NCI-H2081 (cell line): ENCODE data around the gene ARL5C.

Source experiments
- DNase-seq, 2 experiments: peaks; one replicate each; lab custom pipeline; 2025; lab: John Stamatoyannopoulos, UW

The ARL5C gene

DNA sequence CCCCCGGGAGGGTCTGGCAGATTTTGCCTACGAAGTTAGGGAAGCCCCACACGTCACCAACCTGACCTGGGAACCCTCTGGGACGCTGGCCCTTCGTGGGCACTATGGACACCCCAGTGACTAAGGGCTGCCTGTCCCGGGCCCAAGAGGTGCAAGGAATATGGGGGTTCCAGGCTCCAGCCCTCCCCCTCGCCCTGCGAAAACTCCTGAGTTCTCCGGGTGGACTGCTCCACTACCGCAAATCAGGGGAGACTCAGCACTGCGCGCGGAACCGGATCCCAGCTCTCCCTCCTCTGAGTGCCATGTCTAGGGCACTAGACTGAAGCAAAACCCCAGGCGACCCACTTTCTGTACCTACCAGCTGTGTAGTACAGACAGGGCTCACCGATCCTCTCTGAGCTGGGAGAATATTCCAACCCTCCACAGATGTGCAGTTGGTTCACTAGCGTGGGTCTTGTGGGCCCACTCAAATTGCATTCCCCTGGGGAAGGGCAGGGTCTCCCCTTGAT, at the start of gene ARL5C:
ARL5C (minus strand) TSS at position 321 of the 509 bp plus-strand sequence. CDS start 401 bp downstream, outside the sequence.
- DNase-seq, result no peak

DNA sequence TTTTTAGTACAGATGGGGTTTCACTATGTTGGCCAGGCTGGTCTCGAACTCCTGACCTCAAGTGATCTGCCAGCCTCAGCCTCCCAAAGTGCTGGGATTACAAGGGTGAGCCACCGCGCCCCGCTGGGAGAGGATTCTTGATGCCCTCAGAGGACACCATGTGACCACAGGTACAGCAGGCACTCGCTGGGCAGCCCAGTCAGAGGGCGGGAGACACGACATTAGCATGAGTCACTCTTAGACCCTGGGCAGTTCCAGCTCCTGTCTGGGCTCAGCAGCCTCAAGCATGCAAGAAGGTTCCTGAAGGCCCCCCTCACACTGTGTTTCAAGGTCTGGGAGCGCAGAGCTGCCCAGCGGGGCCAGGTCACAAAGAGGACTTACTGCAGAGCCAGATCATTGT, 47.9 kb upstream of the ARL5C start:
- no peak for DNase-seq

- no peak for DNase-seq
Measured at GRCh38 chr17:39212841-39213480, 47.0 kb upstream of the ARL5C start.

DNA sequence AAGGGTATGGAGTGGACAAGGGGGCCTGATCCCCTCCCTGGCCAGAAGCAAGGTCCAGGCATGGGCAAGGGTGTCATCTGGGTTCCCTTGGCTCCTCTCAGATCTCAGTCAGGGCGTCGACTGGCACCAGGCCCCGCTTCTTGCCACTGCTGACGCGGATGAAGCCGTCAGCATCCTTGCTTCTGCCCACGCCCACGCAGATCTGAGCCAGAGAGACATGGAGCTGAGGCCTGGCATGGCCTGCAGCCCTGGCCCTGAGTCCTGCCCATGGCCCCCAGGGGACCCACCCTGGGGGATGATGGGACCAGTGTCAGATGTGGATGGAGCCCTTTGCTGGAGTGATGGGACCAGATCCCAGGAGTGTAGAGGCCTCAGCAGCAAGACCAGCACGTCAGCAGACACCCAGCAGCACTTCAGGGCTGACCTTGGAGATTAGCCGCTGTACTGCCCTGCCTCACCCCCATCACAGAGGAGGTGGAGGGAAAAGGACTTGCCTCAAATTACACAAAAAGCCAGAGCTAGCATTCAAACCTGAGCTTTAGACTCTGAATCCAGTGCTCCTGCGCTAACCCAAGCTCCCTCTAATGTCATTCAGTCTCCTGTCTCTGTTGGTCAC, 46.3 kb upstream of the ARL5C start:
- DNase-seq, result no peak

- no peak for DNase-seq
Measured at GRCh38 chr17:39210093-39210434, 44.1 kb upstream of the ARL5C start.

GRCh38 chr17:39209317-39210092, 43.5 kb upstream of the ARL5C start:
- DNase-seq, result no peak

DNA sequence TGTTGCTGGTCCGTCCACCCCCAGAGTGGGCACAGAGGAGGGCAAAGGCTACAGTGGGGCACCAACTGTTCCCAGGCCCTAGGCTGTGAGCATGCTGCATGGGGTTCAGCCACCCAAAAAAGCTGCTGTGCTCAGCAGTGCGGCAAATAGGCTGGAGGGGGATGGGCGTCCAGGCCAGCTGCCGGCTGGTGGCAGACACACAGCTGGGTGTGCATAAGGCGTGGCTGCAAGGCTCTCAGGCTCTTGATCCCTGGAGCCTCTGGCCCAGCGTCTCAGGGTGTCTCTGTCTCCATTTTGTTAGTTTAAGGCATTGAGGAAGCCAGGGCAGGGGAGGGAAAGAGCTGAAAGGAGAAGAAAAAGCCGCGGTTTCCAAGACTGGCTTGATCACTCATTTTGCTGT, 42.9 kb upstream of the ARL5C start:
- DNase-seq, result no peak

DNA sequence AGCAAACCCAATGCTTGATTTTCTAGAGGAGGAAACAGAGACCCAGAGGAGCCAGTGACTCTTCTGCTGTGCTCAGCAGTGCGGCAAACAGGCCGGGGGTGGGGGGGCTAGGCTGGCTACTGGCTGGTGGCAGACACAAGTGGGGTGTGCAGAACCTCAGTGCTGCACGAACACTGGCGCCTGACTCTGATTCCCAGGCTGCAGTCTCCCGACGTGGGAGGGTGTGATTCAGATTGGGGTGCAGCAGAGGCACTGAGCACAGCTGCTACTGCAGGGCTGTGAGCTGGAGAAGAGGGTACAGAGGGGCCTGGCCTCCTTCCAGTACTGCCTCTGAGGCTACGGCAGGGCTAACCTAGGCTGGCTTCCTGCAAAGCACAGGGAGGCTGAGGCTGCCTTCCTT, 42.2 kb upstream of the ARL5C start:
- DNase-seq, result no peak

DNA sequence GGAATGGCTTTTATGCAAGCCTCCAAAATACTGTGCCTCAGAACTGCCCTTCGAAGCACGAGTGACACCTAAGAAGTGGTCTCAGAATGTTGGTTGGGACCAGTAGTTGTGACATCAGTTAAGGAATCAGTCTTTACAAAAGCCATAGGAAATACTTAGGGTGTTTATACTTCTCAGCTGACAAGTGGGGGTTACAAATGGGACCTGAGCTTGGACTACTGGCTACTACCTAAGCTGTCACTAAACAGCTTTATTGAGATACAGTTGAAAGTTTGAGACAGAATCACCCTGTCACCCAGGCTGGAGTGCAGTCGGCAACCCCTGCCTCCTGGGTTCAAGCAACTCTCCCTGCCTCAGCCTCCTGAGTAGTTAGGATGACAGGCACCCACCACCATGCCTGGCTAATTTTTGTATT, 39.2 kb upstream of the ARL5C start:
- no peak for DNase-seq

DNA sequence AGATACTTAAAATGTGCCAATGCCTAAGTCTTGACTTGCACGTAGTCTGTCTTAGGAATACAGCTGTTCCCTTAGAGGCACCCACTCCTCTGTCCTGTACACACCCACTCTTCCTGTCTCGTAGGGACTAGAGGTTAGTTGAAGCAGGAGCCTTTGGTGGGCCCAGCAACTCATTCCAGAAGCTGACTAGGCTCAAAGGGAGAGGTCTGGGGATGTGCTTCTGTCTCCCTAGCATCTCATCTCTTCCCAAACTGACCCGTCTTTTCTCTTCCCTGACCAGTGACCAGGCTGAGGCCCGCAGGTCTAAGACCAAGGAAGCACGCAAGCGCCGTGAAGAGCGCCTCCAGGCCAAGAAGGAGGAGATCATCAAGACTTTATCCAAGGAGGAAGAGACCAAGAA, 38.3 kb upstream of the ARL5C start:
- no peak for DNase-seq

- DNase-seq, result no peak
Measured at GRCh38 chr17:39200957-39201510, 35.1 kb upstream of the ARL5C start.

GRCh38 chr17:39200070-39200879, 34.3 kb upstream of the ARL5C start, which contains the start of gene RPL19:
RPL19 (plus strand) TSS chr17:39200283; CDS start chr17:39200345, 62 bp downstream.
- peak in 1 of 2 experiments; percentile 84 for DNase-seq

DNA sequence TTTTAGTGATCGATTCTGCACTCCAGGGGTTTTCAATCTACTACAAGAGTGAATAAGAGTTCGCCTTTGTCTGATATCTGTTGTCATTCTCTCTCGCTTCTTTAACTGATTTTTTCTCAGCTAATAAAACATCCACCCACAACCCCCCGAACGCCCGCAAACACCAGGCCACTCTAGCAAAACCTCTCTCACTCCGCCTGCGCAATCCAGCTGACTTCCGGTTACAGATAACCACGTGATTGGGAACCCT, 33.8 kb upstream of the ARL5C start:
- DNase-seq, result peak; percentile 96

- DNase-seq, result no peak
Measured at GRCh38 chr17:39198186-39198566, 32.2 kb upstream of the ARL5C start.

DNA sequence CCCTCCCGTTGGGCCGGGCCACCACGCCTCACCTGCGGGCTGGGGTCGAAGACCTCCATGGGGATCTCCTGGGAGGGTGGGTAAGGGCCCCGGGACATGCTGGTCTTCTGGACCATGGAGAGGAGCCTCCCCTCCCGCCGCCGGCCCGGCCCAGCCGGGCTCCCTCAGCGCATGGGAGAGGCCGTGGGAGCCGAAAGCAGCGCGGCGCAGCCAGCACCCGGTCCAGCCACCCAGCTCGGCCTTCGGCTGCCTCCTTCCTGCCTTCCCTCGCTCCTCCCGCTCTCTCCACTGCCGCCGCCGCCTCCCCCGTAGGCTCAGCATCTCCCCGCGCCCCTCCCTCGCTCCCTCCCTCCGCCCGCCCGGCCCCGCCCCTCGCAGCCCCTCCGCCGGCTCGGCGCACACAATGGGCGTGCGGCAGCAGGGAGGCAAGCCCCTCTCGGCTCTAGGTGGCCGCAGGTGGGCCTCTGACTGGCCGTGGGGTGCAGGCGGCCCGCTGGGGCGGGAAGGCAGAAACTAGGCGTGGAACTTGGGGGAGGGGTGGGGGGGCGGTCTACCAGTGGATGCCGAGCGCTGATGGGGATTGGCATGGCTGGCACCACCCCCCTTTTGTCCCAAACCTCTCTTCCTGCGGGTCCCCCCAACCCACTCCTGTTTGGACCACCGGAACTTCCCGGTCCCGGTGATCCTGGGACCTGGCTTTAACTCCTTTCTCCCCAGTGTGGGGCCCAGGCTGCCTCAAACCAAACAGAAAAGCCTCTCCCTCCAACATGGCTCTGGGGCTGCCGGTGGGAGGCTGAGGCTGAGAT, 31.6 kb upstream of the ARL5C start, which contains the start of gene CACNB1:
CACNB1 (minus strand) TSS at position 290 of the 806 bp plus-strand sequence; CDS start at position 116, 174 bp downstream.
- peak; percentile 80 to 85 for DNase-seq

- peak in 1 of 2 experiments; percentile 47 for DNase-seq
Measured at GRCh38 chr17:39196808-39197291, 30.9 kb upstream of the ARL5C start.

DNA sequence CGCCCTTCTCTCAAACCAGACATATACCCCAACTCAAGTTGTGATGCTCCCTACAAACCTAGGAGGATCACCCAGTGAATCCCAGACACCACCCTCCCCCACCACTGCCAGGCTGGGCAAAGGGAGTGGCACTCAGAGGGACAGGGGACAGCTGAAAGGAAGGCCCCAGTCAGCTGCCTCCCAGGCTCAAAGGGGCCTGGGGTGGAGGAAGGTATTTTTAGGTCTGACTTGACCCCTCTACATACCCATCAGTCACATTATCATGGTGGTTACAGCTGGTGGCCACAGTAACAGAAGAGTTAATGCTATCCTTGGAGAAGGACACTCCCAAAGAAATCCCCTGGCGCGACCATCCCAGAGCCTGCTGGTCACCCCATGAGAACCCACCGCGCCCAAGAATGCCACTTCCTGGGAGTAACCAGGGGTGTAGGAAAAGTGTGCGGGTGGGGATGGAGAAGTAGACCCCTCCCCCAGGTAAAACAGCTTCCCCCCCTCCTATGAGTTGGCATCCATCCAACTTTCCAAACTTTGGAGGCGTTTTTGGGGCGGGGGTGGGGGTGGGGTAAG, 30.4 kb upstream of the ARL5C start:
- no peak for DNase-seq

DNA sequence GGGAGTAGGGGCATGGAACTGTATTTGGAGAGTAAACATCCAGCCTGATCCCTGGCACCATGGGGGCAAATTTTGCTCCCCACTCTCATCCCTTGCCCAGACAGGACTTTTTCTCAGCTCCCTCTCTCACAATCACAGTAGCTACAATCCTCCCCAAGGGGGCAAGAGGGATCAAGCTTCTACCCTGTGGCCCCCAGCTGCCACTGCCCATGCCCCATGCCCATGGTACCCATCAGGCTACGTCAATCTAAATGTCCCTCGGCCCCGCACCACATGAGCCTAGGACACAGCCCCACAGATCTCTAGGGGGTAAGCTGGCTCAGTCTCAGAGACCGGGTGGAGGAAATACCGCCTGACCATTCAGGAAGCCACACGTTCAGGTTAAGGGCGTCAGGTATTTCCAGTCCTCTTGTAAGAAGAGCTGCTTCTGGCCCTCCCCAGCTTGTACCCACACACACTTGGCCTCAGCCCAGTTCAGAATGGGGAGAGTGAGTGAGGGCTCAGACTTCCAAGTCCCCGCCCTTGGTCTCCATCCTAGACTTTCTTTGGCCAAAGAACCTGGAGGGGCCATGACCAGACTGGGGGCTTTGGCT, 29.7 kb upstream of the ARL5C start:
- no peak for DNase-seq

GRCh38 chr17:39194985-39195524, 29.1 kb upstream of the ARL5C start:
- no peak for DNase-seq
